Mesothelial cell of epicardium (in vitro differentiated cells): Measurements from ENCODE around the gene QRICH1. TPM values are rescaled to one million over a fixed set of nuclear protein-coding genes. Genes with fewer than 3 reads are reported as not detected.

ENCODE experiments used
- DNase-seq, 2 experiments: peaks; one replicate each; pipeline ENCODE4 v3.0.0; 2021; ENCODE audit warnings: low spot score in 2 of 2; ENCODE audit not compliant: unreplicated experiment in 2 of 2
- H3K27ac Mint-ChIP-seq: 2 replicates; pipeline ENCODE4 v1.8.0; 2021; ENCODE audit warnings: mixed read lengths
- H3K27me3 Mint-ChIP-seq: 2 replicates; pipeline ENCODE4 v1.8.0; 2021; ENCODE audit warnings: low read depth, mixed read lengths
- H3K36me3 Mint-ChIP-seq: 2 replicates; pipeline ENCODE4 v1.8.0; 2021; ENCODE audit warnings: mixed read lengths
- H3K4me1 Mint-ChIP-seq: 2 replicates; pipeline ENCODE4 v1.8.0; 2021; ENCODE audit warnings: mixed read lengths
- H3K4me3 Mint-ChIP-seq: 2 replicates; pipeline ENCODE4 v1.8.0; 2021; ENCODE audit warnings: mild to moderate bottlenecking, moderate library complexity, mixed read lengths
- H3K9me3 Mint-ChIP-seq: 2 replicates; pipeline ENCODE4 v1.8.0; 2021; ENCODE audit warnings: mixed read lengths
- total RNA-seq: library from RNA; stranded (reverse); gene quantifications from 3 replicates; pipeline ENCODE4 v1.2.1, GENCODE V29; 2021
- TF ChIP-seq, protein P1 (sequence below): fragments of 200-600 bp; sonication (generic); IDR thresholded peaks from one replicate; pipeline ENCODE4 v1.5.0; 2021; ENCODE audit warnings: antibody characterized with exemption; ENCODE audit not compliant: unreplicated experiment

Gene QRICH1
- total RNA-seq, 1 donor from 2014 or later, result 130 TPM

DNA sequence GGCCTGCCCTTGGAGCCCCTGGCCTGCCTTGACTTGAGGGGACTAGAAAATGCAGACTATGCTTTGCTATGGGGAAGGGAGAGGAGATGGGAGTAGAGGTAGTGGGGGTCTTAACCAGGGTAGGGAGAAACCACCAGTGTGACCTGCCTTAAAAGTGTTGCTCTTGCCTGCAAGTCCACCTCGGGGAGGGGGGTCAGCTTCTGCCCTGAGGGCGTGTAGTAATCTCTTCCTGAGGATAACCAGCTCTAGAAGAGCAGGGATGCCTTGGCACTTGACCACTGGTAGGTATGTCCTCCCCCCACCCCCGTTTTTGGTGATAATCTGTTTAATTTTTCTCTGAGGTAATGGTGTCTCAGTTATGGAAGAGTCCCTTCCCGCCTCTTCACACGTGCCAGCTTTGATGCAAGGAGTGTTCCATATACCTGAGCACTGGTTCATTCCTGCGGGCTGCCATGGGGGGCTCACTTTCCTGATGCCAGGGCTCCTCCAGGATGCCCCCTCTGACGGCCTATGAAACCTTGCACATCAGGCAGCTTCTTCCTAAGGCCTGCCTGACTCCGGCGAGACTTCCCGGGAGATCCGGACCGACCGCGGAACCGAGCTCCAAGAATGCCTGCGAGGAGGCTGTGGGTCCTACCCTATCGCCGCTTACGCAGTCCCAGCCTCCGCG, 104.6 kb downstream of the QRICH1 start:
- TF ChIP-seq, protein P1, sequence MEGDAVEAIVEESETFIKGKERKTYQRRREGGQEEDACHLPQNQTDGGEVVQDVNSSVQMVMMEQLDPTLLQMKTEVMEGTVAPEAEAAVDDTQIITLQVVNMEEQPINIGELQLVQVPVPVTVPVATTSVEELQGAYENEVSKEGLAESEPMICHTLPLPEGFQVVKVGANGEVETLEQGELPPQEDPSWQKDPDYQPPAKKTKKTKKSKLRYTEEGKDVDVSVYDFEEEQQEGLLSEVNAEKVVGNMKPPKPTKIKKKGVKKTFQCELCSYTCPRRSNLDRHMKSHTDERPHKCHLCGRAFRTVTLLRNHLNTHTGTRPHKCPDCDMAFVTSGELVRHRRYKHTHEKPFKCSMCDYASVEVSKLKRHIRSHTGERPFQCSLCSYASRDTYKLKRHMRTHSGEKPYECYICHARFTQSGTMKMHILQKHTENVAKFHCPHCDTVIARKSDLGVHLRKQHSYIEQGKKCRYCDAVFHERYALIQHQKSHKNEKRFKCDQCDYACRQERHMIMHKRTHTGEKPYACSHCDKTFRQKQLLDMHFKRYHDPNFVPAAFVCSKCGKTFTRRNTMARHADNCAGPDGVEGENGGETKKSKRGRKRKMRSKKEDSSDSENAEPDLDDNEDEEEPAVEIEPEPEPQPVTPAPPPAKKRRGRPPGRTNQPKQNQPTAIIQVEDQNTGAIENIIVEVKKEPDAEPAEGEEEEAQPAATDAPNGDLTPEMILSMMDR, result no peak

DNA sequence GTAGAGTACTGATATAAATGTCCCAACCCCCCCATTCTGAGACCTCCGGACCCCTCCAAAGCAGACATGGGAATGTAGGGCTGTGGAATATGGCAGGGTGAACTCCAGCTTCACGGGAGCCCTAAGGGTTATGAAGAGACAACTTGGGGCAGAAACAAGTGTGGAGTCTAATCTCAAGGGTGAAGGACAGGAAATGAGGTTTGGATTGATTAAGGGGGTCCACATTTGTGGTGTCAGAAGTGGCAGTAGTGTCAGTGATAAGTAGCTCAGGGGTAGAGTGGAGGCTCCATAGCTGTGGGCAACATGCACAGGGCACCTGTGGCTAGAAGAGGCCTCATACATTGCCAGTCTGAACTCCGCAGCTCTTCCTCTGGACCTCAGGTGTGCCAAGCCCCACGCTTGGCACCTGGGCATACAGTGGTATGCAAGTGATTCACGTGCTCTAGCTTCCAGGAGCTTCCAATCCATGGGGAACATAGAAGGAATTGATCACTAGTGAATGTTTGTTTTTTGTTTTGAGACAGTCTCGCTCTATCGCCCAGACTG, 108.0 kb downstream of the QRICH1 start:
- Mint-ChIP-seq H3K4me3 (no peak overlapping the region), H3K27me3 (no peaks in the 10 kb centered on the region), H3K27ac (no peak overlapping the region), H3K9me3 (no peaks in the 10 kb centered on the region), H3K4me1 (peaks cover 15% of the 10 kb centered on the region), H3K36me3 (peaks cover 10% of the 10 kb centered on the region)
- no peak for DNase-seq
- TF ChIP-seq, protein P1, result no peak

More for the DNA sequence above, 104.6 kb downstream of the QRICH1 start:
- Mint-ChIP-seq H3K4me3 (peak overlapping the region; percentile 90), H3K27me3 (no peaks in the 10 kb centered on the region), H3K9me3 (no peaks in the 10 kb centered on the region), H3K36me3 (peaks cover 4% of the 10 kb centered on the region), H3K27ac (peak overlapping the region; percentile 99), H3K4me1 (peaks cover 25% of the 10 kb centered on the region)
- no peak for DNase-seq

DNA sequence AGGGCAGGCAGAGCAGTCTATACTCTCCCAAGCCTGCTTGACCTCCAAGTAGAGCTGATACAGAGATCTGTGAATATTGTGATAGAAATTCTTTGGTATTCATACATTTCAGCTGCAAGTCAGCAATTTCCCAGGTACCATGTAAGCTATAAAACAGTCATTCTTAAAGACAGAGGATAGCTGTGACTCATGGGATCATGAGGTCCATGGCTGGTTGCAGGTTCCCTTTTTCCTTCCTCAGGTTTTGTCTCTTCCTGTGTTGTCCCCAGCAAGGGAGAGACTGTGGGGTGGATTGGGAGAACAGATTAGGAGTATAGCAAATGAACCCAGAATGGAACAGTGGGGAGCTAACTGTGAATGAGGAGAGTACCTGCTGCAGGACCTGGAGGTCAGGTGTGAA, 109.2 kb downstream of the QRICH1 start:
- Mint-ChIP-seq H3K27me3 (no peaks in the 10 kb centered on the region), H3K4me3 (no peak overlapping the region), H3K36me3 (peaks cover 15% of the 10 kb centered on the region), H3K4me1 (peaks cover 12% of the 10 kb centered on the region), H3K9me3 (no peaks in the 10 kb centered on the region), H3K27ac (no peak overlapping the region)
- TF ChIP-seq, protein P1, result no peak
- DNase-seq, result no peak

DNA sequence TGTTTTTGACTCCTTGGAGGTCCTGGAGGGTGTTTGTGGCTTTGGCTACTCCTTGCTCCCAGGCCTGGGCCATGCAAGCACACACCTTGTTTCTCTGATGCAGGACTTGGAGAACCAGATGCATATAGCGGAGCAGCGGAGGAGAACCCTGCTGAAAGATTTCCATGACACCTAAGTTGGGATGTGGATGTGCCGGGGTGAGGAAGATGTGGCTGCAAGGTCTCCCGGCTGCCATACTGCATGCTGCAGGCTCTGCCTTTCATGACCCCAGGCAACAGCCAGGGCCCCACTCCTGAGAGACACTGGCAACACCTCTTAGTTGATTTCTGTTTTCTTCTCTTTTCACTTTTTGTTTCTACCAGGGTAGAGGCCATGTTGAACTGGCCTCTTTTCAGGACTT, 110.8 kb downstream of the QRICH1 start:
- Mint-ChIP-seq H3K4me1 (peaks cover 3% of the 10 kb centered on the region), H3K4me3 (no peak overlapping the region), H3K9me3 (no peaks in the 10 kb centered on the region), H3K36me3 (peaks cover 23% of the 10 kb centered on the region), H3K27me3 (no peaks in the 10 kb centered on the region), H3K27ac (peak overlapping the region; percentile 21)
- no peak for DNase-seq
- TF ChIP-seq, protein P1, result no peak

DNA sequence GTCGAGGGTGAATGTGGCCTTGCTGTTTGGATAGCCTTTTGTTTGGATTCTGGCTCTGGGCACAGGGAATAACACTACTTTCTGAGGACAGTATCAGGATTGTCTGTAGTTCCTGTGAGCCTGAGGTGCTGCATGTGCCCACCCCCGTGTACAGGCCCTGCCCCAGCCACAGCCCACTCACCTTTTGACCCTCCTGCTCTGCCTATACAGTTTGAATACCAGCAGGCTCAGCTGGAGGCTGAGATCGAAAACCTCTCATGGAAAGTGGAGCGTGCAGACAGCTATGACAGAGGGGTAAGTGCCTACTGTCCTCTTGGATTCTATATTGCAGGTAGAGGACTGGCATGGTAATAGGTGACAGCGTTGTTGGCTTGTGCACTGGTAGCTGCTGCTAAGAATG, 111.2 kb downstream of the QRICH1 start:
- TF ChIP-seq, protein P1, result no peak
- H3K27ac Mint-ChIP-seq, result no peak overlapping the region
- H3K4me1 Mint-ChIP-seq, result no peaks in the 10 kb centered on the region
- H3K4me3 Mint-ChIP-seq, result no peak overlapping the region
- no peak for DNase-seq
- no peaks in the 10 kb centered on the region for H3K27me3 Mint-ChIP-seq
- H3K9me3 Mint-ChIP-seq, result no peaks in the 10 kb centered on the region
- H3K36me3 Mint-ChIP-seq, result peaks cover 27% of the 10 kb centered on the region
